Activated CD4-positive, alpha-beta memory T cell treated with anti-CD3 and anti-CD28 coated beads for 36 hours (primary cell): ENCODE results near the gene CCDC150. TPM values are rescaled to one million over a fixed set of nuclear protein-coding genes. Genes with fewer than 3 reads are reported as not detected.
"Not testable (repeated sequence)": the region's sequence is repeated elsewhere in the genome, so short reads cannot be mapped to it uniquely, and the experiment has no call there.

Experiments
- CTCF ChIA-PET: fragments of 350-600 bp; sonication (Branson Sonifier 250); formaldehyde crosslinking; loops from one replicate; lab custom pipeline; 2021; ENCODE audit warnings: antibody characterized with exemption, inconsistent platforms; lab: Charles Lee
- POLR2A ChIA-PET: fragments of 350-600 bp; sonication (Branson Sonifier 250); formaldehyde crosslinking; loops from one replicate; lab custom pipeline; 2021; ENCODE audit warnings: antibody characterized with exemption; lab: Charles Lee
- DNase-seq: peaks from one replicate; pipeline ENCODE4 v3.0.0-alpha.2; 2020
- H3K27ac Mint-ChIP-seq: one replicate; pipeline ENCODE4 v1.8.0; 2021; ENCODE audit warnings: mixed read lengths
- H3K27me3 Mint-ChIP-seq: one replicate; pipeline ENCODE4 v1.8.0; 2021; ENCODE audit warnings: mixed read lengths
- H3K36me3 Mint-ChIP-seq: one replicate; pipeline ENCODE4 v1.8.0; 2021; ENCODE audit warnings: mixed read lengths
- H3K4me1 Mint-ChIP-seq: one replicate; pipeline ENCODE4 v1.8.0; 2021; ENCODE audit warnings: low read depth, mixed read lengths
- H3K4me3 Mint-ChIP-seq: one replicate; pipeline ENCODE4 v1.8.0; 2021; ENCODE audit warnings: mild to moderate bottlenecking, mixed read lengths
- H3K9me3 Mint-ChIP-seq: one replicate; pipeline ENCODE4 v1.8.0; 2021; ENCODE audit warnings: mixed read lengths
- intact Hi-C: fragments of 100-400 bp; cut with micrococcal nuclease; formaldehyde crosslinking; loops from one replicate; pipeline ENCODE4 v1.15.1; 2023
- total RNA-seq, 2 experiments: library from RNA; stranded (reverse); gene quantifications; one replicate each; pipeline ENCODE4 v1.2.3, GENCODE V29; 2021

Gene CCDC150
- total RNA-seq, 2 experiments from 2014 or later: 13.2 to 13.9 TPM

GRCh38 chr2:196601430-196602306 lies 37.8 kb upstream of the CCDC150 start:
- Mint-ChIP-seq H3K36me3 (no peaks in the 10 kb centered on the region), H3K27ac (no peak overlapping the region), H3K9me3 (no peaks in the 10 kb centered on the region), H3K4me1 (no peaks in the 10 kb centered on the region), H3K4me3 (no peak overlapping the region), H3K27me3 (peaks cover 7% of the 10 kb centered on the region)
- POLR2A ChIA-PET: no interaction called here
- CTCF ChIA-PET: no interaction called here
- no peak for DNase-seq
- intact Hi-C loops: no loop called here

- H3K4me1 Mint-ChIP-seq: no peaks in the 10 kb centered on the region
- H3K27me3 Mint-ChIP-seq: peaks cover 5% of the 10 kb centered on the region
- no peak overlapping the region for H3K27ac Mint-ChIP-seq
- ChIA-PET POLR2A (no interaction called here), CTCF (no interaction called here)
- no peaks in the 10 kb centered on the region for H3K36me3 Mint-ChIP-seq
- no peak overlapping the region for H3K4me3 Mint-ChIP-seq
- intact Hi-C loops: no loop called here
- no peaks in the 10 kb centered on the region for H3K9me3 Mint-ChIP-seq
- no peak for DNase-seq
These were observed 35.3 kb upstream of the CCDC150 start for GRCh38 chr2:196604196-196604595.

GRCh38 chr2:196606516-196606915 lies 33.0 kb upstream of the CCDC150 start:
- Mint-ChIP-seq H3K27me3 (peaks cover 4% of the 10 kb centered on the region), H3K4me3 (no peak overlapping the region), H3K4me1 (no peaks in the 10 kb centered on the region), H3K36me3 (no peaks in the 10 kb centered on the region), H3K9me3 (no peaks in the 10 kb centered on the region), H3K27ac (no peak overlapping the region)
- DNase-seq: no peak
- intact Hi-C loops: no loop called here
- POLR2A ChIA-PET: no interaction called here
- CTCF ChIA-PET: interaction anchor here (0.6 to 1.3 kb wide), 2 partner anchors 10 to 120 kb away, joined by 3 to 4 read pairs; no protein-coding TSS in a partner anchor

- H3K27me3 Mint-ChIP-seq: peaks cover 3% of the 10 kb centered on the region
These were observed 32.4 kb upstream of the CCDC150 start for GRCh38 chr2:196607073-196607472.

GRCh38 chr2:196607896-196608295 lies 31.6 kb upstream of the CCDC150 start:
- intact Hi-C loops, H3K27me3 Mint-ChIP-seq, H3K4me3 Mint-ChIP-seq, H3K36me3 Mint-ChIP-seq, CTCF ChIA-PET, H3K4me1 Mint-ChIP-seq, H3K9me3 Mint-ChIP-seq, H3K27ac Mint-ChIP-seq, POLR2A ChIA-PET, DNase-seq: not testable (repeated sequence)

More at GRCh38 chr2:196607073-196607472, 32.4 kb upstream of the CCDC150 start:
- H3K36me3 Mint-ChIP-seq: no peaks in the 10 kb centered on the region
- intact Hi-C loops: no loop called here
- POLR2A ChIA-PET: no interaction called here
- CTCF ChIA-PET: interaction anchor here (1.3 kb wide), 1 partner anchor 120 kb away, joined by 3 read pairs; no protein-coding TSS in a partner anchor
- no peaks in the 10 kb centered on the region for H3K9me3 Mint-ChIP-seq
- H3K4me1 Mint-ChIP-seq: no peaks in the 10 kb centered on the region
- H3K4me3 Mint-ChIP-seq: no peak overlapping the region
- no peak overlapping the region for H3K27ac Mint-ChIP-seq
- DNase-seq: no peak

- no peak for DNase-seq
- POLR2A ChIA-PET: no interaction called here
- Mint-ChIP-seq H3K9me3 (no peaks in the 10 kb centered on the region), H3K27me3 (no peaks in the 10 kb centered on the region), H3K4me1 (no peaks in the 10 kb centered on the region), H3K36me3 (no peaks in the 10 kb centered on the region), H3K4me3 (no peak overlapping the region), H3K27ac (no peak overlapping the region)
- intact Hi-C loops: no loop called here
- CTCF ChIA-PET: no interaction called here
These were observed 29.7 kb upstream of the CCDC150 start for GRCh38 chr2:196609806-196610205.

GRCh38 chr2:196610796-196611195 lies 28.7 kb upstream of the CCDC150 start:
- DNase-seq: no peak
- CTCF ChIA-PET: no interaction called here
- H3K36me3 Mint-ChIP-seq: no peaks in the 10 kb centered on the region
- intact Hi-C loops: no loop called here
- POLR2A ChIA-PET: no interaction called here
- no peaks in the 10 kb centered on the region for H3K4me1 Mint-ChIP-seq
- no peak overlapping the region for H3K27ac Mint-ChIP-seq
- no peak overlapping the region for H3K4me3 Mint-ChIP-seq
- H3K9me3 Mint-ChIP-seq: no peaks in the 10 kb centered on the region
- no peaks in the 10 kb centered on the region for H3K27me3 Mint-ChIP-seq

GRCh38 chr2:196613302-196613701 lies 26.2 kb upstream of the CCDC150 start:
- no peak overlapping the region for H3K4me3 Mint-ChIP-seq
- POLR2A ChIA-PET: no interaction called here
- intact Hi-C loops: no loop called here
- CTCF ChIA-PET: no interaction called here
- H3K4me1 Mint-ChIP-seq: no peaks in the 10 kb centered on the region
- DNase-seq: no peak
- H3K36me3 Mint-ChIP-seq: no peaks in the 10 kb centered on the region
- H3K27ac Mint-ChIP-seq: no peak overlapping the region
- no peaks in the 10 kb centered on the region for H3K27me3 Mint-ChIP-seq
- no peaks in the 10 kb centered on the region for H3K9me3 Mint-ChIP-seq

- Mint-ChIP-seq H3K36me3 (no peaks in the 10 kb centered on the region), H3K27ac (no peak overlapping the region), H3K4me3 (no peak overlapping the region), H3K9me3 (no peaks in the 10 kb centered on the region), H3K27me3 (peaks cover 8% of the 10 kb centered on the region), H3K4me1 (no peaks in the 10 kb centered on the region)
- ChIA-PET CTCF (no interaction called here), POLR2A (no interaction called here)
- no peak for DNase-seq
- intact Hi-C loops: no loop called here
These were observed 22.1 kb upstream of the CCDC150 start for GRCh38 chr2:196617430-196617829.

- CTCF ChIA-PET: no interaction called here
- intact Hi-C loops: no loop called here
- peaks cover 8% of the 10 kb centered on the region for H3K27me3 Mint-ChIP-seq
- H3K4me1 Mint-ChIP-seq: no peaks in the 10 kb centered on the region
- no peaks in the 10 kb centered on the region for H3K36me3 Mint-ChIP-seq
- POLR2A ChIA-PET: interaction anchor here (0.7 kb wide), 1 partner anchor 881 kb away, joined by 3 read pairs; the partner anchor contains the start of gene HSPD1
- no peaks in the 10 kb centered on the region for H3K9me3 Mint-ChIP-seq
- DNase-seq: no peak
- H3K27ac Mint-ChIP-seq: no peak overlapping the region
- H3K4me3 Mint-ChIP-seq: no peak overlapping the region
These were observed 20.9 kb upstream of the CCDC150 start for GRCh38 chr2:196618661-196619060.

- Mint-ChIP-seq H3K4me1 (no peaks in the 10 kb centered on the region), H3K4me3 (no peak overlapping the region), H3K27ac (no peak overlapping the region), H3K36me3 (peaks cover 5% of the 10 kb centered on the region), H3K27me3 (peaks cover 11% of the 10 kb centered on the region), H3K9me3 (peaks cover 7% of the 10 kb centered on the region)
- ChIA-PET CTCF (no interaction called here), POLR2A (no interaction called here)
- intact Hi-C loops: no loop called here
- no peak for DNase-seq
These were observed 9.0 kb upstream of the CCDC150 start for GRCh38 chr2:196630531-196630930.

- H3K36me3 Mint-ChIP-seq: peaks cover 2% of the 10 kb centered on the region
- H3K9me3 Mint-ChIP-seq: peaks cover 7% of the 10 kb centered on the region
- no peak overlapping the region for H3K27ac Mint-ChIP-seq
- intact Hi-C loops: loop anchor here (5.0 kb wide), 3 partner anchors 802 to 1072 kb away; partner anchors contain the start of genes COQ10B, MARS2 and SF3B1
- no peak overlapping the region for H3K4me3 Mint-ChIP-seq
- ChIA-PET POLR2A (no interaction called here), CTCF (no interaction called here)
- DNase-seq: no peak
- H3K4me1 Mint-ChIP-seq: peaks cover 6% of the 10 kb centered on the region
- peaks cover 4% of the 10 kb centered on the region for H3K27me3 Mint-ChIP-seq
These were observed 4.4 kb upstream of the CCDC150 start for GRCh38 chr2:196635156-196635555.
